ENCODE data around the gene ACP3. TPM values are rescaled to one million over a fixed set of nuclear protein-coding genes. Genes with fewer than 3 reads are reported as not detected.

Gene ACP3
- polyA plus RNA-seq, 1 donor from 2014 or later, result not detected

GRCh38 chr3:132342183-132342582, 25.0 kb downstream of the ACP3 start:
- no peaks in the 10 kb centered on the region for H3K9me2 ChIP-seq (ENCODE audit: insufficient read depth, low read length)
- no peaks in the 10 kb centered on the region for H3K9me3 ChIP-seq (ENCODE audit: low read length)
- no peaks in the 10 kb centered on the region for H3K36me3 ChIP-seq (ENCODE audit: insufficient read depth, low read length)
- H3K27me3 ChIP-seq (ENCODE audit: insufficient read depth, low read depth, low read length), result no peaks in the 10 kb centered on the region
- H2AFZ ChIP-seq (ENCODE audit: low read depth, low read length), result no peak overlapping the region
- H3K9ac ChIP-seq (ENCODE audit: low read length), result no peak overlapping the region
- H3F3A ChIP-seq (ENCODE audit: insufficient read depth, low read length, poor library complexity, severe bottlenecking), result no peaks in the 10 kb centered on the region
- H3K4me3 ChIP-seq (ENCODE audit: low read length), result no peak overlapping the region
- no peak overlapping the region for H3K27ac ChIP-seq (ENCODE audit: low read length)
- no peaks in the 10 kb centered on the region for H4K20me1 ChIP-seq (ENCODE audit: insufficient read depth)
- H3K79me2 ChIP-seq (replicated peaks; ENCODE audit: insufficient read depth, low read length), result no peaks in the 10 kb centered on the region
- TF ChIP-seq EZH2 (IDR thresholded peaks at IDR 0.05; ENCODE audit: borderline replicate concordance, insufficient read depth, low read length, poor library complexity, severe bottlenecking), result no peak
- TF ChIP-seq, protein P1, sequence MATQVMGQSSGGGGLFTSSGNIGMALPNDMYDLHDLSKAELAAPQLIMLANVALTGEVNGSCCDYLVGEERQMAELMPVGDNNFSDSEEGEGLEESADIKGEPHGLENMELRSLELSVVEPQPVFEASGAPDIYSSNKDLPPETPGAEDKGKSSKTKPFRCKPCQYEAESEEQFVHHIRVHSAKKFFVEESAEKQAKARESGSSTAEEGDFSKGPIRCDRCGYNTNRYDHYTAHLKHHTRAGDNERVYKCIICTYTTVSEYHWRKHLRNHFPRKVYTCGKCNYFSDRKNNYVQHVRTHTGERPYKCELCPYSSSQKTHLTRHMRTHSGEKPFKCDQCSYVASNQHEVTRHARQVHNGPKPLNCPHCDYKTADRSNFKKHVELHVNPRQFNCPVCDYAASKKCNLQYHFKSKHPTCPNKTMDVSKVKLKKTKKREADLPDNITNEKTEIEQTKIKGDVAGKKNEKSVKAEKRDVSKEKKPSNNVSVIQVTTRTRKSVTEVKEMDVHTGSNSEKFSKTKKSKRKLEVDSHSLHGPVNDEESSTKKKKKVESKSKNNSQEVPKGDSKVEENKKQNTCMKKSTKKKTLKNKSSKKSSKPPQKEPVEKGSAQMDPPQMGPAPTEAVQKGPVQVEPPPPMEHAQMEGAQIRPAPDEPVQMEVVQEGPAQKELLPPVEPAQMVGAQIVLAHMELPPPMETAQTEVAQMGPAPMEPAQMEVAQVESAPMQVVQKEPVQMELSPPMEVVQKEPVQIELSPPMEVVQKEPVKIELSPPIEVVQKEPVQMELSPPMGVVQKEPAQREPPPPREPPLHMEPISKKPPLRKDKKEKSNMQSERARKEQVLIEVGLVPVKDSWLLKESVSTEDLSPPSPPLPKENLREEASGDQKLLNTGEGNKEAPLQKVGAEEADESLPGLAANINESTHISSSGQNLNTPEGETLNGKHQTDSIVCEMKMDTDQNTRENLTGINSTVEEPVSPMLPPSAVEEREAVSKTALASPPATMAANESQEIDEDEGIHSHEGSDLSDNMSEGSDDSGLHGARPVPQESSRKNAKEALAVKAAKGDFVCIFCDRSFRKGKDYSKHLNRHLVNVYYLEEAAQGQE (IDR thresholded peaks at IDR 0.05; ENCODE audit: borderline replicate concordance), result no peak
- no peak for TF ChIP-seq POLR2AphosphoS5 (IDR thresholded peaks at IDR 0.05)
- no peak for TF ChIP-seq CTCF (IDR thresholded peaks at IDR 0.05; ENCODE audit: poor library complexity, severe bottlenecking)
- TF ChIP-seq TAF1 (IDR thresholded peaks at IDR 0.05; ENCODE audit: low read depth), result no peak
- TF ChIP-seq EP300 (conservative IDR thresholded peaks at IDR 0.05; ENCODE audit: poor library complexity, severe bottlenecking), result no peak
- TF ChIP-seq SMC3 (conservative IDR thresholded peaks at IDR 0.05; ENCODE audit: poor library complexity), result no peak
- TF ChIP-seq MXI1 (conservative IDR thresholded peaks at IDR 0.05; ENCODE audit: poor library complexity, severe bottlenecking), result no peak
- H3K4me2 ChIP-seq (ENCODE audit: low read length), result no peak overlapping the region

DNA sequence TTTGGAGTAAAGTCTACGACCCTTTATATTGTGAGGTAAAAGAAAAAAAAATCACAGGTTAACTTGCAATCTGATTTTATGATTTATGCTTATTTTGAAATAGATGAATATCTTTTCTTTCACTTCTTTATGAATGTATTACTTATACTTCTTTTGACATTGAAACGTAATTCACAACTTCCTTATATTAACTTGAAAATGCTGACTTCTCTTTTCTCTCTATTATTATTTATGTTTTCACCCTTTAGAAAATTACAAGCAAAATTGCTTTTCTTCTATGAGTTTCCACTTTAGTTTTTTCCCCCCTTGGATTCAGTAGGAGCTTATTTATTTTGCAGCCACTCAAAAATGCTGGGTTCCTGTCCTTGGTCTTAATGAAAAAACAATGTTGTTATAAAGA, 25.4 kb downstream of the ACP3 start:
- H3K9me2 ChIP-seq (ENCODE audit: insufficient read depth, low read length), result no peaks in the 10 kb centered on the region
- no peak overlapping the region for H3K4me3 ChIP-seq (ENCODE audit: low read length)
- no peak overlapping the region for H2AFZ ChIP-seq (ENCODE audit: low read depth, low read length)
- no peak for TF ChIP-seq SMC3 (conservative IDR thresholded peaks at IDR 0.05; ENCODE audit: poor library complexity)
- no peak for TF ChIP-seq MXI1 (conservative IDR thresholded peaks at IDR 0.05; ENCODE audit: poor library complexity, severe bottlenecking)
- TF ChIP-seq, protein P1 (IDR thresholded peaks at IDR 0.05; ENCODE audit: borderline replicate concordance), result no peak
- TF ChIP-seq EZH2 (IDR thresholded peaks at IDR 0.05; ENCODE audit: borderline replicate concordance, insufficient read depth, low read length, poor library complexity, severe bottlenecking), result no peak
- no peak for TF ChIP-seq EP300 (conservative IDR thresholded peaks at IDR 0.05; ENCODE audit: poor library complexity, severe bottlenecking)
- TF ChIP-seq CTCF (IDR thresholded peaks at IDR 0.05; ENCODE audit: poor library complexity, severe bottlenecking), result no peak
- TF ChIP-seq RAD21 (conservative IDR thresholded peaks at IDR 0.05), result no peak
- no peak for TF ChIP-seq POLR2AphosphoS5 (IDR thresholded peaks at IDR 0.05)
- TF ChIP-seq TAF1 (IDR thresholded peaks at IDR 0.05; ENCODE audit: low read depth), result no peak
- no peak overlapping the region for H3K27ac ChIP-seq (ENCODE audit: low read length)
- H3K4me2 ChIP-seq (ENCODE audit: low read length), result no peak overlapping the region
- no peaks in the 10 kb centered on the region for H3F3A ChIP-seq (ENCODE audit: insufficient read depth, low read length, poor library complexity, severe bottlenecking)
- no peaks in the 10 kb centered on the region for H3K79me2 ChIP-seq (replicated peaks; ENCODE audit: insufficient read depth, low read length)
- H3K36me3 ChIP-seq (ENCODE audit: insufficient read depth, low read length), result no peaks in the 10 kb centered on the region
- no peaks in the 10 kb centered on the region for H4K20me1 ChIP-seq (ENCODE audit: insufficient read depth)
- H3K27me3 ChIP-seq (ENCODE audit: insufficient read depth, low read depth, low read length), result no peaks in the 10 kb centered on the region
- no peak overlapping the region for H3K9ac ChIP-seq (ENCODE audit: low read length)
- H3K9me3 ChIP-seq (ENCODE audit: low read length), result no peaks in the 10 kb centered on the region

Measured in neural cell (in vitro differentiated cells).